GM12872 (cell line): ENCODE data around the gene UMOD.

Experiments
- TF ChIP-seq, protein P1 (sequence below): IDR thresholded peaks from 3 replicates; pipeline ENCODE4 v1.5.1; 2011; ENCODE audit warnings: low read depth, mild to moderate bottlenecking, low read length, moderate library complexity; ENCODE audit not compliant: insufficient read depth

The UMOD gene

DNA sequence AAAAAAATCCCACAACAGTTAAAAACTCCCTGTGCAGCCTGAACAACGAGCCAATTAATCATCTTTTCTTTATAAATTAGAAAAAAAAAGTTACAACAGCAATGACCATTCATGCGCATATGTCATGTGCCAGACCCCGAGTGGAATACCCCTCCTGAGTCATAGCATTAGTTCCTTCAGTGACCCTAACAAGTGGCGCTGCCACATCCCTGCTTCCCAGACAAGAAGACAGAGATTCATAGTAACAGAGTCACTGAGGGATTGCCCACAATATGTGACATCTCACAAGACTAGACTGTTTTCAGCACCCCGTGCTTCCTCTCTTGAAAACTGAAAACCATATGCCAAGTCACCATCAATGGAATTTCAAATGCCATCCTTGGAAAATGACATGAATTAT is 7.9 kb downstream of the UMOD start:
- TF ChIP-seq, protein P1, sequence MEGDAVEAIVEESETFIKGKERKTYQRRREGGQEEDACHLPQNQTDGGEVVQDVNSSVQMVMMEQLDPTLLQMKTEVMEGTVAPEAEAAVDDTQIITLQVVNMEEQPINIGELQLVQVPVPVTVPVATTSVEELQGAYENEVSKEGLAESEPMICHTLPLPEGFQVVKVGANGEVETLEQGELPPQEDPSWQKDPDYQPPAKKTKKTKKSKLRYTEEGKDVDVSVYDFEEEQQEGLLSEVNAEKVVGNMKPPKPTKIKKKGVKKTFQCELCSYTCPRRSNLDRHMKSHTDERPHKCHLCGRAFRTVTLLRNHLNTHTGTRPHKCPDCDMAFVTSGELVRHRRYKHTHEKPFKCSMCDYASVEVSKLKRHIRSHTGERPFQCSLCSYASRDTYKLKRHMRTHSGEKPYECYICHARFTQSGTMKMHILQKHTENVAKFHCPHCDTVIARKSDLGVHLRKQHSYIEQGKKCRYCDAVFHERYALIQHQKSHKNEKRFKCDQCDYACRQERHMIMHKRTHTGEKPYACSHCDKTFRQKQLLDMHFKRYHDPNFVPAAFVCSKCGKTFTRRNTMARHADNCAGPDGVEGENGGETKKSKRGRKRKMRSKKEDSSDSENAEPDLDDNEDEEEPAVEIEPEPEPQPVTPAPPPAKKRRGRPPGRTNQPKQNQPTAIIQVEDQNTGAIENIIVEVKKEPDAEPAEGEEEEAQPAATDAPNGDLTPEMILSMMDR = no peak

DNA sequence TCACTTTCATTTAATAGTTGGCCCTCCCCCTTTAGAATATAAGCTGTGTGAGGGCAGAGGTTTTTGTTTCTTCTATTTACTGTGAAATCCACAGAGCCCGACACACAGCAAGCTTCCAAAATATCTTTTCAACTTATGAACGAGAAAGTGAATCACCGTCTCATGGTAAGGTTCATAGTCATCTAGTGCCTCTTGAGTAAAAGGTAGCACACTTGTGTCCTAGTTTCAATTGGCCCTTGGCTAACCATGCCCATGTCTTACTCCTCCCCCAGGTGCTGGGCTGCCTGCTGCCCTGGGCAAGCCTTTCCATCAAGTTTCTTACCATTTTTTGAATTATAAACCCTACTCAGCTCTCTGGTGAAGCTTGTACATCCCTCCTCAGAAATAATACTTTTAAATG is 12.8 kb downstream of the UMOD start:
- TF ChIP-seq, protein P1 = no peak

DNA sequence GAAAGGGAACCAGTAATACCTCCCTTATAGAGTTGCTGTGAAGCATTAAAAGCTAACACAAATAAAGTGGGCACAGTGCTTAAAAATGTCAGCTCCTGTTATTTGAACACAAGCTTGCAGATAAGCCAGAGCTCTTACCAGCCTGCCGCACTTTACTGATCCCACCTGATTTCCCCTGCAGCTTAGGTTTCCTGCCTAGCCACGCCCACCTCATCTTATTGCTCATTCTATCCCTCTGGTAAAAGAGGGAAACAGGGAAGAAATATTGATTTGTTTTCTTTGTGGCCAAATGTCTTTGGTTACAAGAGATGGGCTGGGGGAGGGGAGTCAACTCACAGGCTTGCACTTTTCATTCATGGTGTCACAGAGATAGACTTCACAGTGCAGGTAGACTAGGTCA is 15.6 kb downstream of the UMOD start:
- TF ChIP-seq, protein P1 = no peak

DNA sequence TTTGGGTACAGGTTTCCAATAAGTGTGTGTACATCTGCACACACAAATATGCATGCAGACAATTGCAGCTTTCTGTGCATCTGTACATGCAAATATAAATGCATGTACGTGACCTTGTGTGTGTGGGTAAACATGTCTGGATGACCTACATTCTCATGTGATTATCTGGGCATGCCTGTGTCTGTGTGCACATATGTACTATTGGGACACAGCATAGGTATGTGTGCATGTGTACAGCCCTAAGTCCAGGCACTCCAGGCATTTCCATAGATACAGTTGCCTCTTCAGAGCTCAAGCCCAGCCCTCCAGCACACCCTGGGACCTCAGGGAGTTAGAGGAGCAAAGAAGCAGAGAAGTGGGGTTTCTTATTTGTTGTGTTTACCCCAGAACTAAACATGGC is 18.1 kb downstream of the UMOD start:
- TF ChIP-seq, protein P1 = no peak

DNA sequence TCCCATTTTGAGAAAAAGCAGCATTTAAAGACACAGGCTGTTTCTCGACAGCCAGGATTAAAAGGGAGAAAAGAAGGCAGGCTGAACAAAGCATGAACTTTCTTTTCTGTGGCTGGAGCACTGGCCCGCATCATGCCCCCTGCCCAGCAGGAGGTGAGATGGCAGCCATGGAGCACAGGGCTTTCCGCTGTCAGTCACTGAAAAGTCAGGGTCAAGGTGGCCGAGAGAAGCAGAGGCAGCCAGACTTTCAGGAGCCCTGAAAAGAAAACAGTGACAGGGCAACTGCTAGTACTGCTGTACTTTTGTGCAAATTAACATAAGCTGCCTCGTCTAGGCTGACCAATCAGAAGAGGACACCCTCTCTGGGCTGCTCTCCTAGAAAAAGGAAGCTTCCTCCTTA is 19.4 kb downstream of the UMOD start:
- TF ChIP-seq, protein P1 = no peak

DNA sequence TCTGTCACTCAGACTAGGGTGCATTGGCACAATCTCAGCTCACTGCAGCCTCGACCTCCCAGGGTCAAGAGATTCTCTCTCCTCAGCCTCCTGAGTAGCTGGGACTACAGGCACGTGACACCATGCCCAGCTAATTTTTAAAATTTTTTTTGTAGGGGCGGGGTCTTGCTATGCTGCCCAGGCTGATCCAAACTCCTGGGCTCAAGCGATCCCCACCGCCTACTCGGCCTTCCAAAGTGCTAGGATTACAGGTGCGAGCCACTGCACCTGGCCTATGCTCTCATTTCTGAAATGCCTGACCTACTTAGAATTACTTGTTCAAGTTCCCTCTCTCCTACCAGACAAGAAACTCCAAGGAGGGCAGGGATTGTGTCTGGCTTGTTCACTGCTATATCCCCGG is 20.1 kb downstream of the UMOD start:
- TF ChIP-seq, protein P1 = no peak

DNA sequence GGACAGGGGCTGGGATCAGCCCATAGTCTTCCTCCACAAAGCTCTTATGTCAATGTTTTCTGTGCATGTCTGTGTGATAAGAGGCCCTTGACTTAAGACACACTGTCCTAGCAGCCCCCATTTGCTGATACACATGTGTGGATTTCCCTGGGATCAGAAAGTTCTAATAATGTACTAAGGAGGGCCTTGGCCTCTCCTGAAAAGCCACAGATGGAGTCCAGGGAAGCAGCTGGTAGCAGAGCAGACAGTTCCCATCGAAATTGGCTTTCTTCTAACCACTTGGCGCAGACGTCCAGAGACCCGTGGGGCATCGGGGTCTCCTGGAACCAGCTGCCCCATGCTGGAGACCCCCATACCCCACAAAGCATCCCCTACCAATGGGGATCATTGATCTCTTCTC is 20.9 kb downstream of the UMOD start:
- TF ChIP-seq, protein P1 = no peak

DNA sequence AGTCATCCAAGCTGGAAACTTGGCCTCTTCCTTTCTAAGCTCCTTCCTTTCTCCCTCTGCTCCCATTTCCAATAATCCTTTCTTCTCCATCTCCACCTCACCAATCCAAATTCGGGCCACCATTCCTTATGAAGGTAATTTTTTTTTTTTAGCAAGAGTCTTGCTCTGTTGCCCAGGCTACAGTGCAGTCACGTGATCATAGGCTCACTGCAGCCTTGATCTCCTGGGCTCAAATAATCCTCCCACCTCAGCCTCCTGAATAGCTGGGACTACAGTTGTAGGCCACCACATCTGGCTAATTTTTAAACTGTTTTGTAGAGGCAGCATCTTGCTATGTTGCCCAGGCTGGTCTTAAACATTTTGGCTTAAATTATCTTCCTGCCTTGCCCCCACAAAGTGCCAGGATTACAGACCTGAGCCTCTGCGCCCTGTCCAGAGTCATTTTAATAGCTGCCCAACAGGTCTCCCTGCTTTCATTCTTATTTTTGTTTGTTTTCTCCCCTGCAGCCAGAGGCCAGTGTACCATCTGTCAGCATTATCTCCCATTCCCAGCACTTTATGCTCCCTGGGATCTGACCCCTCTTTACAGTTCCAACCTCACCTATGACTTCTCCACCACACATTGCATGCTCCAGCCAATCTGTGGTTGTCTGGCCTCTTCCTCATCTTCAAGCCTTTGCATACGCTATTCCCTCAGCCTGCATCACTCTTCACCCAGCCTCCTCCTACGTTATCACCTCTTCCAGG is 22.9 kb downstream of the UMOD start:
- TF ChIP-seq, protein P1 = no peak
